ENCODE measurements around the gene NHLH1. TPM values are rescaled to one million over a fixed set of nuclear protein-coding genes. Genes with fewer than 3 reads are reported as not detected.

Gene NHLH1
- total RNA-seq, 4 donors from 2014 or later = not detected

DNA sequence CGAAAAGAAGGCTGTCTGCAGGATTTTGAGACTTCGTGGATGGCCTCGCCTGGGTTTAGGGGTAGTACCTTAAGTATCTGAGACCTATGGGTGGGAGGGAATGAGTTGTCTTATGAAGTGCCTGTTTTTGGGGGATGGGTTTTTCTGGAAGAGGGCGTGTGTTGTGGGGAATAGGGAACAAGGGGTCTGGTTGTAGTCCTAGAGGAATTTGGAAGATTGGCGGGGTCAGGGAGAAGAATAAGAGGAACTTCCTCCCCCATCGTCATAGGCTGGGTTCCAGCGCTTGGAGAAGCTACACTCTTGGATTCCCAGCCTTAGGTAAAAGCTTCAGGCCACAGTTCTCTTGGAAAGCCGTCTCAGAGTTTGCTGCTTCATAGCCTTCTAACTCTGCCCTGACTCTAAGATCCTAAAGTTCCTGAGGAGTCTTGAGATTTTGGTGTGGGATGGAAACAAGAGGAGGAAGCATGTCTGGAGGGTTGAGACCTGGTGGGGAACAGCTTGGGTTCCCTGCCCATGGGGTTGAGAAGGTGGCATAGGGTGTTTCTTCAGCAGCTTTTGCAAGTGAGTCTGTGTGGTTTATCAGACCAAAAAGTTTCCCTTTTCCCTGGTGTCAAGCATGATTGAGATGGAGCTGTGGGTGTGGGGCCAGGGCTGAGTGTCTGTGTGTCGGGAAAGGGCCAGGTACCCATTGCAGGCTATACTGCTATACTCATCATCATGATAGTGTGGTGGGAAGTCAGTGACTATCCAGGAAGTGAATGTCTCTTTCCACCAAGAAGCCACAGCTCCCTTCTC is 35.3 kb downstream of the NHLH1 start:
- H3K27ac ChIP-seq (replicated peaks in 1 of 4) = no peak overlapping the region
- no peak for DNase-seq (ENCODE audit: extremely low spot score)
- peak overlapping the region in 3 of 4 donors; percentile 85 to 87 (median 85) for H3K4me3 ChIP-seq
- peaks cover 11 to 33% (median 29%) of the 10 kb centered on the region in 4 donors for H3K4me1 ChIP-seq
- WGBS = 71% methylated on average over 9 of the region's 9 CpGs
- H3K9me3 ChIP-seq = no peaks in the 10 kb centered on the region
- TF ChIP-seq EP300 (IDR thresholded peaks at IDR 0.05) (no peak), POLR2AphosphoS5 (IDR thresholded peaks at IDR 0.05) (no peak), POLR2A (IDR thresholded peaks at IDR 0.05; ENCODE audit: low read depth) (no peak)
- TF ChIP-seq, protein P1, sequence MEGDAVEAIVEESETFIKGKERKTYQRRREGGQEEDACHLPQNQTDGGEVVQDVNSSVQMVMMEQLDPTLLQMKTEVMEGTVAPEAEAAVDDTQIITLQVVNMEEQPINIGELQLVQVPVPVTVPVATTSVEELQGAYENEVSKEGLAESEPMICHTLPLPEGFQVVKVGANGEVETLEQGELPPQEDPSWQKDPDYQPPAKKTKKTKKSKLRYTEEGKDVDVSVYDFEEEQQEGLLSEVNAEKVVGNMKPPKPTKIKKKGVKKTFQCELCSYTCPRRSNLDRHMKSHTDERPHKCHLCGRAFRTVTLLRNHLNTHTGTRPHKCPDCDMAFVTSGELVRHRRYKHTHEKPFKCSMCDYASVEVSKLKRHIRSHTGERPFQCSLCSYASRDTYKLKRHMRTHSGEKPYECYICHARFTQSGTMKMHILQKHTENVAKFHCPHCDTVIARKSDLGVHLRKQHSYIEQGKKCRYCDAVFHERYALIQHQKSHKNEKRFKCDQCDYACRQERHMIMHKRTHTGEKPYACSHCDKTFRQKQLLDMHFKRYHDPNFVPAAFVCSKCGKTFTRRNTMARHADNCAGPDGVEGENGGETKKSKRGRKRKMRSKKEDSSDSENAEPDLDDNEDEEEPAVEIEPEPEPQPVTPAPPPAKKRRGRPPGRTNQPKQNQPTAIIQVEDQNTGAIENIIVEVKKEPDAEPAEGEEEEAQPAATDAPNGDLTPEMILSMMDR (IDR thresholded peaks at IDR 0.05) = no peak
- peaks cover 0 to 4% (median 0%) of the 10 kb centered on the region in 4 donors for H3K27me3 ChIP-seq
- intact Hi-C loops (cut with DNase I) = no loop called here
- H3K36me3 ChIP-seq = no peaks in the 10 kb centered on the region

DNA sequence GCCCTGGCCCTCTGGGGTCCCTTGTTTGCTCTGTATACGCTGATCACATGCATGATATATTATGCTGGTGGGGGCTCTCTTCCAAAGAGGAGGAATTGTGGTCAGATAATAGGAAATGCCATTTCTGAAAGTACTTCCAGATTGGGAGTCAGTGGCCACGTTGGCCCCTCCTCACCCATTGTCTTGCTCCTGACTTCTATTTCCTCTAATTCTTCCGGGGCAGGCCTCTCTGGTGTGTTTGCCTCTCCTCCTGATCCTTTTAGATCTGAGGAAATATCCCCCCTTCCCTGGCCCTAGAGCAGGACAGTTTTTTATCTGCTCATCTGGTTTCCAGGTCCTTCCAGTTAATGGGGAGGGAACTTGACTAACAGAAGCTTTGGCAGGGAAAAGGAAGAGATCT is 36.4 kb downstream of the NHLH1 start:
- H3K4me3 ChIP-seq = no peak overlapping the region
- no peaks in the 10 kb centered on the region for H3K36me3 ChIP-seq
- TF ChIP-seq POLR2A (IDR thresholded peaks at IDR 0.05; ENCODE audit: low read depth) (no peak), POLR2AphosphoS5 (IDR thresholded peaks at IDR 0.05) (no peak)
- no peak for DNase-seq (ENCODE audit: extremely low spot score)
- intact Hi-C loops (cut with DNase I) = no loop called here
- H3K27ac ChIP-seq (replicated peaks in 1 of 4) = no peak overlapping the region
- 71% methylated on average over 3 of the region's 3 CpGs for WGBS
- peaks cover 0 to 4% (median 0%) of the 10 kb centered on the region in 4 donors for H3K27me3 ChIP-seq
- H3K9me3 ChIP-seq = no peaks in the 10 kb centered on the region
- peaks cover 11 to 42% (median 32%) of the 10 kb centered on the region in 4 donors for H3K4me1 ChIP-seq

DNA sequence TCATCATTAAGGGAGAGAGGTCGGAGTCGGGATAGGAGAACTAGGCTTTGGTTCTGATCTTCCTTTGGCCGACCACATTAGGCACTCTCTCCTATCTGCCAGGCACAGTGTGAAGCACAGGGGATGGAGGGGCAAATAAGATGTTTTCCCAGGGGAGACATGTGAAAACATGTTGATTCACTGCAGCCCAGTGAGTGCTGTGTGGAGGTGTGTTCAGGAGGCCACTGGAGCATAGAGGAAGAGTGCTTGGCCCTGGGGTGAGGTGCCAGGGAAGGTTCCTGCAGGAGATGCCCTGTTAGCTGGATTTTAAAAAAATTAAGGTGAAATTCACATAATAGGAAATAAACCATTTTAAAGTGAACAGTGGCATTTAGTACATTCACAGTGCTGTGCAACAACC is 37.2 kb downstream of the NHLH1 start:
- 89% methylated on average over 3 of the region's 3 CpGs for WGBS
- intact Hi-C loops (cut with DNase I) = no loop called here
- peaks cover 0 to 4% (median 0%) of the 10 kb centered on the region in 4 donors for H3K27me3 ChIP-seq
- DNase-seq (ENCODE audit: extremely low spot score) = no peak
- H3K4me3 ChIP-seq = no peak overlapping the region
- no peak overlapping the region for H3K27ac ChIP-seq (replicated peaks in 1 of 4)
- no peak for TF ChIP-seq EP300 (IDR thresholded peaks at IDR 0.05)
- TF ChIP-seq, protein P1 (IDR thresholded peaks at IDR 0.05) = no peak
- TF ChIP-seq POLR2A (IDR thresholded peaks at IDR 0.05; ENCODE audit: low read depth) = no peak
- no peaks in the 10 kb centered on the region for H3K9me3 ChIP-seq
- H3K36me3 ChIP-seq = no peaks in the 10 kb centered on the region
- H3K4me1 ChIP-seq = peaks cover 11 to 48% (median 32%) of the 10 kb centered on the region in 4 donors

DNA sequence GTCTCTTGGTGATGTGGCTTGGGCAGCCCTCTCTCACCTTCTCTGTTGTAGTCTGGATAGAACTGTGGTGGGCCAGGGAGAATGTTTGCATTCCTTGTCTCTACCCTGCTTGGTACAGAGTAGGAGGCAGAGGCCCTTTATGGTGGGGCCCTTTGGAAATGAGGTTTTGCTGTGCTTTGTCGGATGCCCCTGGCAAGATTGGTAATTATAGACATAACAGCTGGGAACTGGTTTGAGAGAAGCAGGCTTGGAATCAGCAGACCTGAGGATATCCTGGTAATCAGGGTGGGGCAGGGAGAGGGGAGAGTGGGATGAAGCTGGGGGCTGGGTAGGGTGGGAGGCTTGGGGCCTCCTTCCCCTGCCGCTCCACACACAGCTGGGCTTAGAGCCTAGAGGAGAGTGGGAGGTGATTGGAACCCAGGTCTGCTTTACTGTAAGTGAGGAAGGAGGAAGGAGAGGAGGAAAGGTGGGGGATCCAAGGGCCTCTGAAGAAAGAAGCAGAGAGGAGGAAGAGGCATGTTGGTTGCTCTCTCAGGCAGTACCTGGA is 38.5 kb downstream of the NHLH1 start:
- no peaks in the 10 kb centered on the region for H3K9me3 ChIP-seq
- TF ChIP-seq POLR2AphosphoS5 (IDR thresholded peaks at IDR 0.05) = no peak
- TF ChIP-seq, protein P1 (IDR thresholded peaks at IDR 0.05) = no peak
- TF ChIP-seq POLR2A (IDR thresholded peaks at IDR 0.05; ENCODE audit: low read depth) = no peak
- TF ChIP-seq EP300 (IDR thresholded peaks at IDR 0.05) = no peak
- no peak overlapping the region for H3K27ac ChIP-seq (replicated peaks in 1 of 4)
- whole genome bisulfite sequencing = 86% methylated on average over 2 of the region's 2 CpGs
- peaks cover 0 to 4% (median 0%) of the 10 kb centered on the region in 4 donors for H3K27me3 ChIP-seq
- H3K4me3 ChIP-seq = no peak overlapping the region
- DNase-seq (ENCODE audit: extremely low spot score) = no peak
- intact Hi-C loops (cut with DNase I) = no loop called here
- no peaks in the 10 kb centered on the region for H3K36me3 ChIP-seq
- peaks cover 8 to 50% (median 32%) of the 10 kb centered on the region in 4 donors for H3K4me1 ChIP-seq

DNA sequence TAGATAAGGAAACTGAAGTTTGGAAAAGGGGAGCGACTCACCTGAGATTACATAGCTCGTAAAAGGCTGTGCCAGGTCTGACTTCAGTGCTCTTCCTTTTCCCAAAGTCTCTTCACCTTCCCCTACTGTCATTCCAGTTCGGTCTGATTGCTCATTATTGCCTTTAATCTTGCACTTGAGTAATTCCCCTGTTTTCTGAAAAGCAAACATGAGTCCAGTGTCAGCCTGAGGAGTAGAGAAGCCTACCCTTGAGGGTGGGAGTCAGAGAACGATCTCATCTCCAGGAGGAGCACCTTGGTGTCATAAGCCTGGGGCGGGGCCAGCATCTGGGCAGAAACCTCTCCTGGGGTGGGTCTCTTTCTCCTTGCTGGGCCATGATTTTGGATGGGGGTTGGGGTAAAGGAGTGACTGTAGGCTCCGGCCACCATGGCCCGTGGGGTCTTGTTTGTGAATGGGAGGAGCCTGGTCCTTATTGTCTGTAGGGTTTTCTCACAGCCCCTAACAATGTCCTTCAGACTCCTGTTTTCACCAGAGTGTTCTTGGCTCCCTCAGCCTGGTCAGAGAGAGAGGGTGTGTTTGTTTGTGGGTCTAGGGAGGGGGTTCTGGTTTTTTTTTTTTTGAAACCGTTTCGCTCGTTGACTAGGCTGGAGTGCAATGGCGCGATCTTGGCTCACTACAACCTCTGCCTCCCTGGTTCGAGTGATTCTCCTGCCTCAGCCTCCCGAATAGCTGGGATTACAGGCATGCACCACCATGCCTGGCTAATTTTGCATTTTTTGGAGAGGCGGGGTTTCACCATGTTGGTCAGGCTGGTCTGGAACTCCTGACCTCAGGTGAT is 39.5 kb downstream of the NHLH1 start:
- intact Hi-C loops (cut with DNase I) = no loop called here

More for the DNA sequence above, 39.5 kb downstream of the NHLH1 start:
- no peaks in the 10 kb centered on the region for H3K27me3 ChIP-seq
- no peak overlapping the region for H3K27ac ChIP-seq (replicated peaks in 1 of 4)
- 92% methylated on average over 12 of the region's 15 CpGs for WGBS
- H3K4me1 ChIP-seq = peaks cover 8 to 50% (median 29%) of the 10 kb centered on the region in 4 donors
- no peaks in the 10 kb centered on the region for H3K9me3 ChIP-seq
- DNase-seq (ENCODE audit: extremely low spot score) = no peak
- no peak overlapping the region for H3K4me3 ChIP-seq
- no peaks in the 10 kb centered on the region for H3K36me3 ChIP-seq
- TF ChIP-seq, protein P1 (IDR thresholded peaks at IDR 0.05) = no peak
- TF ChIP-seq EP300 (IDR thresholded peaks at IDR 0.05) (no peak), POLR2AphosphoS5 (IDR thresholded peaks at IDR 0.05) (no peak), POLR2A (IDR thresholded peaks at IDR 0.05; ENCODE audit: low read depth) (no peak)

All from esophagus muscularis mucosa (tissue), 4 donors.